HepG2 (cell line): ENCODE measurements around the gene ANTXR1. TPM values are rescaled to one million over a fixed set of nuclear protein-coding genes. Genes with fewer than 3 reads are reported as not detected.

ENCODE experiments used
- BRF2 ChIP-seq: sonication (generic); formaldehyde crosslinking; IDR thresholded peaks from 2 replicates; pipeline ENCODE4 v1.8.1; 2022; ENCODE audit warnings: mild to moderate bottlenecking, missing genetic modification reagents
- GLMP ChIP-seq: sonication (generic); formaldehyde crosslinking; IDR thresholded peaks from 2 replicates; pipeline ENCODE4 v1.9.0; 2021; ENCODE audit warnings: missing genetic modification reagents, mild to moderate bottlenecking, borderline replicate concordance
- GPN1 ChIP-seq: sonication (generic); formaldehyde crosslinking; IDR thresholded peaks from 2 replicates; pipeline ENCODE4 v1.5.1; 2020; ENCODE audit warnings: missing genetic modification reagents, borderline replicate concordance
- HNF4A ChIP-seq: sonication (generic); formaldehyde crosslinking; IDR thresholded peaks from 2 replicates; pipeline ENCODE4 v1.4.0; 2020; ENCODE audit warnings: missing genetic modification reagents
- KAT8 ChIP-seq: IDR thresholded peaks from 2 replicates; pipeline ENCODE4 v1.6.1; 2016; ENCODE audit warnings: missing genetic modification reagents, missing compliant biosample characterization
- KLF12 ChIP-seq: sonication (generic); formaldehyde crosslinking; IDR thresholded peaks from 2 replicates; pipeline ENCODE4 v1.4.0; 2020; ENCODE audit warnings: missing genetic modification reagents, borderline replicate concordance
- KMT2A ChIP-seq: sonication (generic); formaldehyde crosslinking; IDR thresholded peaks from 2 replicates; pipeline ENCODE4 v1.4.0; 2020; ENCODE audit warnings: missing genetic modification reagents
- NFE2L1 ChIP-seq: sonication (generic); formaldehyde crosslinking; IDR thresholded peaks from 2 replicates; pipeline ENCODE4 v1.4.0; 2020; ENCODE audit warnings: missing genetic modification reagents, mild to moderate bottlenecking, borderline replicate concordance
- PRPF4 ChIP-seq: fragments of 200-400 bp; formaldehyde crosslinking; IDR thresholded peaks from 2 replicates; pipeline ENCODE4 v1.6.1; 2016; ENCODE audit warnings: low read length, low read depth; ENCODE audit not compliant: poor library complexity, severe bottlenecking
- SNAPC5 ChIP-seq: sonication (generic); formaldehyde crosslinking; IDR thresholded peaks from 2 replicates; pipeline ENCODE4 v1.8.1; 2023; ENCODE audit warnings: mild to moderate bottlenecking, missing genetic modification reagents, borderline replicate concordance
- SPEN ChIP-seq: sonication (generic); formaldehyde crosslinking; IDR thresholded peaks from 2 replicates; pipeline ENCODE4 v1.5.1; 2020; ENCODE audit warnings: low read depth, mild to moderate bottlenecking, missing genetic modification reagents
- TBL1XR1 ChIP-seq: fragments of 150-350 bp; IDR thresholded peaks from 2 replicates; pipeline ENCODE4 v1.6.1; 2014; ENCODE audit warnings: borderline replicate concordance, low read length; ENCODE audit not compliant: partially characterized antibody
- TGIF2 ChIP-seq: IDR thresholded peaks from 2 replicates; pipeline ENCODE4 v1.6.1; 2016; ENCODE audit warnings: control low read depth, missing compliant biosample characterization
- ZBTB20 ChIP-seq: sonication (generic); formaldehyde crosslinking; IDR thresholded peaks from 2 replicates; pipeline ENCODE4 v1.8.1; 2023; ENCODE audit warnings: missing genetic modification reagents, low read depth, mild to moderate bottlenecking, borderline replicate concordance
- ZBTB4 ChIP-seq: sonication (generic); formaldehyde crosslinking; IDR thresholded peaks from 2 replicates; pipeline ENCODE4 v1.4.0; 2020; ENCODE audit warnings: missing genetic modification reagents, mild to moderate bottlenecking, borderline replicate concordance
- ZBTB43 ChIP-seq: sonication (generic); formaldehyde crosslinking; conservative IDR thresholded peaks from 2 replicates; pipeline ENCODE4 v1.4.0; 2020; ENCODE audit warnings: missing genetic modification reagents
- ZFY ChIP-seq: sonication (generic); formaldehyde crosslinking; IDR thresholded peaks from 2 replicates; pipeline ENCODE4 v1.4.0; 2020; ENCODE audit warnings: missing genetic modification reagents
- ZMYM2 ChIP-seq: sonication (generic); formaldehyde crosslinking; IDR thresholded peaks from 2 replicates; pipeline ENCODE4 v1.8.0; 2022; ENCODE audit warnings: mild to moderate bottlenecking, missing genetic modification reagents
- ZNF296 ChIP-seq: sonication (generic); formaldehyde crosslinking; conservative IDR thresholded peaks from 2 replicates; pipeline ENCODE4 v1.5.0; 2020; ENCODE audit warnings: mild to moderate bottlenecking, missing genetic modification reagents
- ZNF367 ChIP-seq: sonication (generic); formaldehyde crosslinking; IDR thresholded peaks from 2 replicates; pipeline ENCODE4 v1.4.0; 2020; ENCODE audit warnings: missing genetic modification reagents, borderline replicate concordance
- ZNF549 ChIP-seq: sonication (generic); formaldehyde crosslinking; IDR thresholded peaks from 2 replicates; pipeline ENCODE4 v1.5.0; 2020; ENCODE audit warnings: missing genetic modification reagents
- ZNF598 ChIP-seq: sonication (generic); formaldehyde crosslinking; IDR thresholded peaks from 2 replicates; pipeline ENCODE4 v1.5.1; 2020; ENCODE audit warnings: mild to moderate bottlenecking, missing genetic modification reagents, borderline replicate concordance
- ZNF761 ChIP-seq: sonication (generic); formaldehyde crosslinking; conservative IDR thresholded peaks from 2 replicates; pipeline ENCODE4 v1.4.0; 2020; ENCODE audit warnings: mild to moderate bottlenecking, missing genetic modification reagents
- polyA plus RNA-seq, 8 experiments: library from polyadenylated mRNA; depleted of rRNA in 3 of 8; stranded (reverse) in 7 of 8; unstranded in 1 of 8; fragments of >200 nt; fragmentation: Illumina TruSeq in 4 of 8; extraction: Trizol in 4 of 8; gene quantifications; 2 replicates each; pipeline versions ENCODE4 v1.2.1 to v1.2.3, GENCODE V29; 2011 to 2016; ENCODE audit warnings: low read depth in 4 of 8, missing spikeins in 1 of 8, mixed read lengths in 1 of 8; ENCODE audit not compliant: insufficient read depth in 1 of 8
- total RNA-seq, 5 experiments: library from RNA; depleted of rRNA; stranded (reverse); fragments of >200 nt; fragmentation: Illumina TruSeq; extraction: Trizol; gene quantifications; 2 replicates each; pipeline ENCODE4 v1.2.3, GENCODE V29; 2016; ENCODE audit warnings: low read depth in 1 of 5

The ANTXR1 gene
- total and polyA plus RNA-seq, 2 of the 13 experiments (the other 11 are each of a cell fraction or from before 2014, with no cell fraction given) = 4.5 to 12.7 TPM

- TF ChIP-seq ZBTB43 (CRISPR knock-in tag) (no peak), GPN1 (CRISPR knock-in tag) (no peak), TGIF2 (peak; percentile 51; the same call in 1 of the 2 replicates), KLF12 (CRISPR knock-in tag) (no peak), BRF2 (CRISPR knock-in tag) (peak; percentile 28; the same call in 1 of the 2 replicates), KMT2A (CRISPR knock-in tag) (no peak), ZBTB4 (CRISPR knock-in tag) (peak; percentile 94; the same call in 1 of the 2 replicates), PRPF4 (no peak), ZNF549 (no peak), ZNF367 (CRISPR knock-in tag) (no peak), ZNF761 (CRISPR knock-in tag) (no peak), NFE2L1 (CRISPR knock-in tag) (peak; percentile 34; the same call in 1 of the 2 replicates), SNAPC5 (no peak), GLMP (CRISPR knock-in tag) (no peak), HNF4A (peak; percentile 95), ZBTB20 (CRISPR knock-in tag) (no peak), TBL1XR1 (peak; percentile 13), ZFY (no peak; the same call in 1 of the 2 replicates), KAT8 (CRISPR knock-in tag) (0 out of 2 replicates have a peak, but pooled peaks have one; percentile 34), ZMYM2 (CRISPR knock-in tag) (0 out of 2 replicates have a peak, but pooled peaks have one; percentile 32), SPEN (CRISPR knock-in tag) (no peak), ZNF296 (CRISPR knock-in tag) (0 out of 2 replicates have a peak, but pooled peaks have one; percentile 41), ZNF598 (CRISPR knock-in tag) (no peak)
These were observed 267.1 kb downstream of the ANTXR1 start (continued) for GRCh38 chr2:69279931-69280681.
